VCaP (cell line): ENCODE results near the gene PPFIA3.

Experiments
- H3K27ac ChIP-seq: fragments of 450-650 bp; 2 replicates; pipeline ENCODE4 v1.5.1; 2017
- CTCF ChIP-seq: fragments of 450-650 bp; conservative IDR thresholded peaks from 2 replicates; pipeline ENCODE4 v1.5.1; 2017; ENCODE audit warnings: mild to moderate bottlenecking, moderate library complexity

PPFIA3 gene

GRCh38 chr19:49094505-49095482 is 24.6 kb upstream of the PPFIA3 start:
- H3K27ac ChIP-seq = peak overlapping the region; percentile 69
- TF ChIP-seq CTCF = no peak

GRCh38 chr19:49097453-49098288 is 21.7 kb upstream of the PPFIA3 start:
- TF ChIP-seq CTCF = peak; percentile 99
- H3K27ac ChIP-seq = peak overlapping the region; percentile 69

GRCh38 chr19:49098795-49099194 is 20.5 kb upstream of the PPFIA3 start:
- TF ChIP-seq CTCF = no peak
- H3K27ac ChIP-seq = peak overlapping the region; percentile 69

GRCh38 chr19:49101160-49101559 is 18.2 kb upstream of the PPFIA3 start:
- no peak for TF ChIP-seq CTCF
- H3K27ac ChIP-seq = peak overlapping the region; percentile 9; the same call in 1 of the 2 replicates

GRCh38 chr19:49102303-49102702 is 17.0 kb upstream of the PPFIA3 start:
- H3K27ac ChIP-seq = 0 out of 2 replicates have a peak overlapping the region, but pooled peaks have one; percentile 15
- TF ChIP-seq CTCF = no peak

GRCh38 chr19:49103331-49104085 is 15.8 kb upstream of the PPFIA3 start:
- H3K27ac ChIP-seq = no peak overlapping the region

More at GRCh38 chr19:49103331-49104085, 15.8 kb upstream of the PPFIA3 start:
- no peak for TF ChIP-seq CTCF
